Cardiac septum (tissue), 1 donor: Measurements from ENCODE around the gene KAT2B. TPM values are rescaled to one million over a fixed set of nuclear protein-coding genes. Genes with fewer than 3 reads are reported as not detected.

Source experiments
- DNase-seq: peaks from one replicate; pipeline ENCODE4 v3.0.0-alpha.2; 2020; ENCODE audit warnings: low spot score
- intact Hi-C: fragments of 100-400 bp; cut with DNase I; formaldehyde crosslinking; loops from one replicate; pipeline ENCODE4 v1.14.0; 2022
- total RNA-seq: library from RNA; stranded (reverse); fragmentation: NEBNext Ultra II Directional; extraction: Animal tissue kit (Norgen Biotek cat#: 25700); gene quantifications from one replicate; pipeline ENCODE4 v1.2.1, GENCODE V29; 2021
- donor health status: DM: no; HTN: no; CAD: no.

The KAT2B gene
- total RNA-seq, 1 donor from 2014 or later: 51.3 TPM

GRCh38 chr3:20080956-20081554 is 40.8 kb downstream of the KAT2B start:
- peak; percentile 86 for DNase-seq
- intact Hi-C loops: loop anchor here (5.0 kb wide), 1 partner anchor 39 kb away; the partner anchor contains the start of gene KAT2B

- no peak for DNase-seq
- intact Hi-C loops: loop anchor here (5.0 kb wide), 1 partner anchor 41 kb away; the partner anchor contains the start of gene KAT2B
Observed at GRCh38 chr3:20083253-20083652, 43.0 kb downstream of the KAT2B start.

- intact Hi-C loops: loop anchor here (5.0 kb wide), 1 partner anchor 42 kb away; the partner anchor contains the start of gene KAT2B
- DNase-seq: no peak
Observed at GRCh38 chr3:20083953-20084352, 43.7 kb downstream of the KAT2B start.

GRCh38 chr3:20091331-20092047 is 51.2 kb downstream of the KAT2B start:
- no peak for DNase-seq
- intact Hi-C loops: no loop called here

GRCh38 chr3:20095470-20095869 is 55.2 kb downstream of the KAT2B start:
- DNase-seq: no peak
- intact Hi-C loops: no loop called here

GRCh38 chr3:20096135-20096685 is 56.0 kb downstream of the KAT2B start:
- intact Hi-C loops: no loop called here
- no peak for DNase-seq

GRCh38 chr3:20097015-20097414 is 56.8 kb downstream of the KAT2B start:
- no peak for DNase-seq
- intact Hi-C loops: no loop called here

- intact Hi-C loops: no loop called here
- DNase-seq: no peak
Observed at GRCh38 chr3:20099060-20099459, 58.8 kb downstream of the KAT2B start.

- no peak for DNase-seq
- intact Hi-C loops: no loop called here
Observed at GRCh38 chr3:20100151-20100550, 59.9 kb downstream of the KAT2B start.

- intact Hi-C loops: no loop called here
- DNase-seq: no peak
Observed at GRCh38 chr3:20101041-20101440, 60.8 kb downstream of the KAT2B start.

GRCh38 chr3:20103731-20104130 is 63.5 kb downstream of the KAT2B start:
- no peak for DNase-seq
- intact Hi-C loops: no loop called here

- DNase-seq: no peak
- intact Hi-C loops: no loop called here
Observed at GRCh38 chr3:20104167-20104661, 64.0 kb downstream of the KAT2B start.

- intact Hi-C loops: no loop called here
- no peak for DNase-seq
Observed at GRCh38 chr3:20105513-20106280, 65.5 kb downstream of the KAT2B start.

GRCh38 chr3:20107722-20108121 is 67.5 kb downstream of the KAT2B start:
- no peak for DNase-seq

GRCh38 chr3:20108869-20109268 is 68.6 kb downstream of the KAT2B start:
- DNase-seq: no peak
- intact Hi-C loops: no loop called here

More at GRCh38 chr3:20107722-20108121, 67.5 kb downstream of the KAT2B start:
- intact Hi-C loops: no loop called here

GRCh38 chr3:20110826-20111225 is 70.6 kb downstream of the KAT2B start:
- intact Hi-C loops: no loop called here
- DNase-seq: no peak

GRCh38 chr3:20111836-20112235 is 71.6 kb downstream of the KAT2B start:
- DNase-seq: no peak
- intact Hi-C loops: no loop called here

GRCh38 chr3:20121088-20121487 is 80.8 kb downstream of the KAT2B start:
- intact Hi-C loops: no loop called here
- no peak for DNase-seq

- DNase-seq: no peak
- intact Hi-C loops: no loop called here
Observed at GRCh38 chr3:20123131-20123652, 82.9 kb downstream of the KAT2B start.

- DNase-seq: no peak
- intact Hi-C loops: no loop called here
Observed at GRCh38 chr3:20125289-20125688, 85.0 kb downstream of the KAT2B start.
